ENCODE data around the gene KIF2C.
A peak's percentile ranks its signal among the peaks of the same experiment; 100 is the strongest.

Gene KIF2C

GRCh38 chr1:44720281-44720680 is 19.4 kb upstream of the KIF2C start:
- ChIA-PET CTCF (interaction anchor here (0.6 to 1.0 kb wide), 2 partner anchors 43 to 111 kb away, joined by 4 to 5 read pairs; no protein-coding TSS in a partner anchor), POLR2A (interaction anchor here (0.7 to 6.6 kb wide), 5 partner anchors 12 to 888 kb away, joined by 3 to 135 read pairs (median 8); partner anchors contain the start of genes RNU5D-1 and RPS8)
- TF ChIP-seq NFRKB (IDR thresholded peaks at IDR 0.05): no peak
- TF ChIP-seq ELF4 (IDR thresholded peaks at IDR 0.05): no peak
- TF ChIP-seq LEF1 (IDR thresholded peaks at IDR 0.05; ENCODE audit: borderline replicate concordance): no peak
- TF ChIP-seq SP1 (IDR thresholded peaks at IDR 0.05): no peak
- no peak for TF ChIP-seq HDGF (IDR thresholded peaks at IDR 0.05; ENCODE audit: borderline replicate concordance)
- no peak for TF ChIP-seq ZNF384 (IDR thresholded peaks at IDR 0.05)
- TF ChIP-seq CTBP1 (IDR thresholded peaks at IDR 0.05; ENCODE audit: borderline replicate concordance): no peak
- no peak for TF ChIP-seq FOXK2 (IDR thresholded peaks at IDR 0.05)
- TF ChIP-seq ARNT (IDR thresholded peaks at IDR 0.05): no peak
- no peak for TF ChIP-seq PKNOX1 (IDR thresholded peaks at IDR 0.05)
- no peak for TF ChIP-seq L3MBTL2 (conservative IDR thresholded peaks at IDR 0.05)
- TF ChIP-seq TARDBP (IDR thresholded peaks at IDR 0.05): no peak
- TF ChIP-seq FOXM1 (IDR thresholded peaks at IDR 0.05; ENCODE audit: borderline replicate concordance): no peak
- TF ChIP-seq BHLHE40 (IDR thresholded peaks at IDR 0.05; ENCODE audit: borderline replicate concordance): no peak
- TF ChIP-seq SUZ12 (IDR thresholded peaks at IDR 0.05): no peak
- TF ChIP-seq FOXA1 (IDR thresholded peaks at IDR 0.05): no peak
- DNase-seq (ENCODE audit: extremely low spot score): no peak

GRCh38 chr1:44721485-44722361 is 17.9 kb upstream of the KIF2C start:
- peak; percentile 80 for DNase-seq (ENCODE audit: extremely low spot score)
- POLR2A ChIA-PET: interaction anchor here (0.6 to 6.6 kb wide), 77 partner anchors 9 to 861 kb away, joined by 3 to 135 read pairs (median 5); partner anchors contain the start of genes ARMH1, BEST4, BTBD19 and DMAP1
- CTCF ChIA-PET: interaction anchor here (0.7 to 2.4 kb wide), 7 partner anchors 10 to 780 kb away, joined by 3 to 18 read pairs (median 3); partner anchors contain the start of genes PLK3 and RNU5D-1
- TF ChIP-seq TARDBP (IDR thresholded peaks at IDR 0.05) (peak; percentile 80), SP1 (IDR thresholded peaks at IDR 0.05) (no peak; the same call in 1 of the 2 replicates), L3MBTL2 (conservative IDR thresholded peaks at IDR 0.05) (peak; percentile 64), CTBP1 (IDR thresholded peaks at IDR 0.05; ENCODE audit: borderline replicate concordance) (peak; percentile 33; the same call in 1 of the 2 replicates), LEF1 (IDR thresholded peaks at IDR 0.05; ENCODE audit: borderline replicate concordance) (no peak; the same call in 1 of the 2 replicates), ARNT (IDR thresholded peaks at IDR 0.05) (peak; percentile 67; the same call in 1 of the 2 replicates), FOXA1 (IDR thresholded peaks at IDR 0.05) (no peak), HDGF (IDR thresholded peaks at IDR 0.05; ENCODE audit: borderline replicate concordance) (no peak), ZNF384 (IDR thresholded peaks at IDR 0.05) (peak; percentile 88; the same call in 1 of the 2 replicates), FOXM1 (IDR thresholded peaks at IDR 0.05; ENCODE audit: borderline replicate concordance) (peak; percentile 47; the same call in 1 of the 2 replicates), SUZ12 (IDR thresholded peaks at IDR 0.05) (peak; percentile 68), BHLHE40 (IDR thresholded peaks at IDR 0.05; ENCODE audit: borderline replicate concordance) (peak; percentile 69), ELF4 (IDR thresholded peaks at IDR 0.05) (peak; percentile 100), NFRKB (IDR thresholded peaks at IDR 0.05) (peak; percentile 94), FOXK2 (IDR thresholded peaks at IDR 0.05) (peak; percentile 90), PKNOX1 (IDR thresholded peaks at IDR 0.05) (peak; percentile 52)

GRCh38 chr1:44723064-44723463 is 16.6 kb upstream of the KIF2C start:
- CTCF ChIA-PET: interaction anchor here (2.4 kb wide), 1 partner anchor 9 kb away, joined by 18 read pairs; the partner anchor contains the start of gene RNU5D-1
- TF ChIP-seq L3MBTL2 (conservative IDR thresholded peaks at IDR 0.05): no peak
- no peak for DNase-seq (ENCODE audit: extremely low spot score)
- POLR2A ChIA-PET: interaction anchor here (0.9 to 2.1 kb wide), 4 partner anchors 18 to 288 kb away, joined by 3 to 37 read pairs (median 11); partner anchors contain the start of genes HECTD3 and UROD

GRCh38 chr1:44723496-44724295 is 15.9 kb upstream of the KIF2C start:
- POLR2A ChIA-PET: interaction anchor here (0.9 kb wide), 1 partner anchor 95 kb away, joined by 3 read pairs; no protein-coding TSS in a partner anchor
- no peak for TF ChIP-seq ELF4 (IDR thresholded peaks at IDR 0.05)
- TF ChIP-seq BHLHE40 (IDR thresholded peaks at IDR 0.05; ENCODE audit: borderline replicate concordance): no peak
- no peak for TF ChIP-seq NFRKB (IDR thresholded peaks at IDR 0.05)
- TF ChIP-seq PKNOX1 (IDR thresholded peaks at IDR 0.05): no peak
- no peak for TF ChIP-seq FOXK2 (IDR thresholded peaks at IDR 0.05)
- no peak for TF ChIP-seq FOXA1 (IDR thresholded peaks at IDR 0.05)
- TF ChIP-seq ZNF384 (IDR thresholded peaks at IDR 0.05): no peak
- no peak for TF ChIP-seq TARDBP (IDR thresholded peaks at IDR 0.05)
- TF ChIP-seq SP1 (IDR thresholded peaks at IDR 0.05): no peak
- CTCF ChIA-PET: no interaction called here
- DNase-seq (ENCODE audit: extremely low spot score): no peak

GRCh38 chr1:44724296-44724954 is 15.2 kb upstream of the KIF2C start:
- ChIA-PET CTCF (no interaction called here), POLR2A (interaction anchor here (1.3 kb wide), 1 partner anchor 579 kb away, joined by 3 read pairs; no protein-coding TSS in a partner anchor)

More at GRCh38 chr1:44724296-44724954, 15.2 kb upstream of the KIF2C start:
- DNase-seq (ENCODE audit: extremely low spot score): no peak
- TF ChIP-seq FOXA1 (IDR thresholded peaks at IDR 0.05): no peak
- TF ChIP-seq PKNOX1 (IDR thresholded peaks at IDR 0.05): no peak
- TF ChIP-seq CTBP1 (IDR thresholded peaks at IDR 0.05; ENCODE audit: borderline replicate concordance): no peak
- no peak for TF ChIP-seq TARDBP (IDR thresholded peaks at IDR 0.05)
- no peak for TF ChIP-seq FOXM1 (IDR thresholded peaks at IDR 0.05; ENCODE audit: borderline replicate concordance)
- TF ChIP-seq NFRKB (IDR thresholded peaks at IDR 0.05): no peak
- no peak for TF ChIP-seq L3MBTL2 (conservative IDR thresholded peaks at IDR 0.05)
- TF ChIP-seq ARNT (IDR thresholded peaks at IDR 0.05): no peak
- no peak for TF ChIP-seq SP1 (IDR thresholded peaks at IDR 0.05)
- no peak for TF ChIP-seq ZNF384 (IDR thresholded peaks at IDR 0.05)
- TF ChIP-seq FOXK2 (IDR thresholded peaks at IDR 0.05): no peak
- TF ChIP-seq ELF4 (IDR thresholded peaks at IDR 0.05): no peak
- no peak for TF ChIP-seq SUZ12 (IDR thresholded peaks at IDR 0.05)
- no peak for TF ChIP-seq BHLHE40 (IDR thresholded peaks at IDR 0.05; ENCODE audit: borderline replicate concordance)
- no peak for TF ChIP-seq HDGF (IDR thresholded peaks at IDR 0.05; ENCODE audit: borderline replicate concordance)
- no peak for TF ChIP-seq LEF1 (IDR thresholded peaks at IDR 0.05; ENCODE audit: borderline replicate concordance)

Data from HEK293T (cell line).